ENCODE measurements around the gene GUCA2A. TPM values are rescaled to one million over a fixed set of nuclear protein-coding genes. Genes with fewer than 3 reads are reported as not detected.

GUCA2A gene
- total RNA-seq, 1 experiment from 2014 or later = not detected

DNA sequence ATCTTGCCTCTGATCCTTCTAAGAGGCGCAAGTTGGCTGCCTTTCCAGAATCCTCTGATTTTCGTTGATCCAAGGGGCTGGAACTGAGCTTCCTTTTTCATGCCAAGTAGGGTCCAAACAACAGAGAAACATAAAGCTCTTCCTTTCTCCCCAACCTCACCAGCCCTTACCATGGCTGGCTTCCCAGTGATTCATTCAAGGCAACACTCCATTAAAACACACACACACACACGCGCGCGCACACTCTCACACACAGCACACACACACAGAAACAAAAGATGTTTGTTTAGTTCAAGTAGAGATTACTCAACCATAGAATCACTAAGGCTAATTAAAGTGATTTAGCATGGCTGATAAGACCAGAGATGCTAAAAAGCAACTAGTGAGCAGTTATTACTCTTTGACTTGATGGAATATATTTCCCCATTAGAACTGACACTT, 13.0 kb upstream of the GUCA2A start:
- Histone ChIP-seq H4K91ac (ENCODE audit: insufficient read length, low read depth, low read length) (no peak overlapping the region), H2BK5ac (ENCODE audit: insufficient read length, low read length) (no peak overlapping the region), H2AK5ac (ENCODE audit: insufficient read length, low read length) (no peak overlapping the region), H2BK12ac (ENCODE audit: insufficient read length, low read depth, low read length) (no peak overlapping the region), H3K23ac (ENCODE audit: insufficient read length, low read depth, low read length) (no peak overlapping the region), H3K18ac (ENCODE audit: insufficient read length, low read depth, low read length) (no peak overlapping the region), H3K23me2 (ENCODE audit: insufficient read length, low read depth, low read length, poor library complexity, severe bottlenecking) (no peaks in the 10 kb centered on the region), H4K20me1 (ENCODE audit: control insufficient read depth, insufficient read depth, insufficient read length) (no peaks in the 10 kb centered on the region), H3T11ph (ENCODE audit: low read length) (no peak overlapping the region), H3K14ac (ENCODE audit: insufficient read depth, low read length) (no peak overlapping the region), H3K79me1 (ENCODE audit: insufficient read depth, low read depth, low read length, poor library complexity, severe bottlenecking) (no peaks in the 10 kb centered on the region), H3K79me2 (ENCODE audit: insufficient read depth, low read length) (no peaks in the 10 kb centered on the region), H3K56ac (ENCODE audit: insufficient read length, low read depth, low read length) (no peak overlapping the region), H3K4ac (ENCODE audit: low read depth, low read length) (no peak overlapping the region), H3K9me3 (ENCODE audit: control insufficient read depth, low read depth, low read length) (no peaks in the 10 kb centered on the region), H3K4me1 (ENCODE audit: insufficient read depth, low read length) (no peaks in the 10 kb centered on the region), H4K8ac (replicated peaks; ENCODE audit: insufficient read length, low read depth, low read length) (no peak overlapping the region), H3K27ac (ENCODE audit: insufficient read length, low read depth, low read length) (no peak overlapping the region), H4K5ac (ENCODE audit: insufficient read length, low read depth, low read length) (no peak overlapping the region), H2BK20ac (ENCODE audit: low read depth, low read length, poor library complexity, severe bottlenecking) (no peak overlapping the region), H3K9ac (ENCODE audit: extremely low read depth, insufficient read length, low read length) (no peak overlapping the region), H3K27me3 (ENCODE audit: insufficient read depth, low read length) (no peaks in the 10 kb centered on the region), H2BK15ac (ENCODE audit: low read depth, low read length) (no peak overlapping the region), H3K4me2 (ENCODE audit: insufficient read depth, insufficient read length, low read length) (no peak overlapping the region), H2BK120ac (ENCODE audit: low read depth, low read length, poor library complexity, severe bottlenecking) (no peak overlapping the region), H2AFZ (ENCODE audit: low read length) (no peak overlapping the region)
- H3K27me3 Mint-ChIP-seq (ENCODE audit: low read depth) = no peaks in the 10 kb centered on the region
- TF ChIP-seq, protein P1, sequence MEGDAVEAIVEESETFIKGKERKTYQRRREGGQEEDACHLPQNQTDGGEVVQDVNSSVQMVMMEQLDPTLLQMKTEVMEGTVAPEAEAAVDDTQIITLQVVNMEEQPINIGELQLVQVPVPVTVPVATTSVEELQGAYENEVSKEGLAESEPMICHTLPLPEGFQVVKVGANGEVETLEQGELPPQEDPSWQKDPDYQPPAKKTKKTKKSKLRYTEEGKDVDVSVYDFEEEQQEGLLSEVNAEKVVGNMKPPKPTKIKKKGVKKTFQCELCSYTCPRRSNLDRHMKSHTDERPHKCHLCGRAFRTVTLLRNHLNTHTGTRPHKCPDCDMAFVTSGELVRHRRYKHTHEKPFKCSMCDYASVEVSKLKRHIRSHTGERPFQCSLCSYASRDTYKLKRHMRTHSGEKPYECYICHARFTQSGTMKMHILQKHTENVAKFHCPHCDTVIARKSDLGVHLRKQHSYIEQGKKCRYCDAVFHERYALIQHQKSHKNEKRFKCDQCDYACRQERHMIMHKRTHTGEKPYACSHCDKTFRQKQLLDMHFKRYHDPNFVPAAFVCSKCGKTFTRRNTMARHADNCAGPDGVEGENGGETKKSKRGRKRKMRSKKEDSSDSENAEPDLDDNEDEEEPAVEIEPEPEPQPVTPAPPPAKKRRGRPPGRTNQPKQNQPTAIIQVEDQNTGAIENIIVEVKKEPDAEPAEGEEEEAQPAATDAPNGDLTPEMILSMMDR (conservative IDR thresholded peaks at IDR 0.05) = no peak
- no peaks in the 10 kb centered on the region for H3K9me3 Mint-ChIP-seq
- H3K27ac Mint-ChIP-seq = peak overlapping the region in 2 of 3 experiments; percentile 11 to 76; a peak in 3 of 7 replicates
- no peak for DNase-seq
- WGBS (ENCODE audit: extremely low coverage, insufficient read length, low lambda C conversion rate) = no CpG with 5 or more reads among the region's 6 CpGs
- peaks cover 4 to 6% of the 10 kb centered on the region in 2 experiments for H3K4me1 Mint-ChIP-seq
- H3K36me3 Mint-ChIP-seq (ENCODE audit: insufficient read depth in 1 of 3, low read depth in 3 of 3) = peaks cover 2 to 23% (median 5%) of the 10 kb centered on the region in 3 experiments; a peak in 6 of 7 replicates
- H3K4me3 Mint-ChIP-seq = no peak overlapping the region

Data from H9 (cell line).